ENCODE measurements around the gene TMED10.

- TF ChIP-seq TAF1 (IDR thresholded peaks at IDR 0.05; ENCODE audit: borderline replicate concordance, low read depth, low read length) (no peak), POLR2A (IDR thresholded peaks at IDR 0.05; ENCODE audit: low read depth, low read length) (no peak), POLR2AphosphoS5 (IDR thresholded peaks at IDR 0.05; ENCODE audit: low read depth, low read length) (no peak)
These were observed 17.4 kb downstream of the TMED10 start for GRCh38 chr14:75158843-75159614.

Measured in GM12892 (cell line).